ENCODE measurements around the gene RHBDD2.
"Not testable (repeated sequence)": the region's sequence is repeated elsewhere in the genome, so short reads cannot be mapped to it uniquely, and the experiment has no call there.

The RHBDD2 gene

DNA sequence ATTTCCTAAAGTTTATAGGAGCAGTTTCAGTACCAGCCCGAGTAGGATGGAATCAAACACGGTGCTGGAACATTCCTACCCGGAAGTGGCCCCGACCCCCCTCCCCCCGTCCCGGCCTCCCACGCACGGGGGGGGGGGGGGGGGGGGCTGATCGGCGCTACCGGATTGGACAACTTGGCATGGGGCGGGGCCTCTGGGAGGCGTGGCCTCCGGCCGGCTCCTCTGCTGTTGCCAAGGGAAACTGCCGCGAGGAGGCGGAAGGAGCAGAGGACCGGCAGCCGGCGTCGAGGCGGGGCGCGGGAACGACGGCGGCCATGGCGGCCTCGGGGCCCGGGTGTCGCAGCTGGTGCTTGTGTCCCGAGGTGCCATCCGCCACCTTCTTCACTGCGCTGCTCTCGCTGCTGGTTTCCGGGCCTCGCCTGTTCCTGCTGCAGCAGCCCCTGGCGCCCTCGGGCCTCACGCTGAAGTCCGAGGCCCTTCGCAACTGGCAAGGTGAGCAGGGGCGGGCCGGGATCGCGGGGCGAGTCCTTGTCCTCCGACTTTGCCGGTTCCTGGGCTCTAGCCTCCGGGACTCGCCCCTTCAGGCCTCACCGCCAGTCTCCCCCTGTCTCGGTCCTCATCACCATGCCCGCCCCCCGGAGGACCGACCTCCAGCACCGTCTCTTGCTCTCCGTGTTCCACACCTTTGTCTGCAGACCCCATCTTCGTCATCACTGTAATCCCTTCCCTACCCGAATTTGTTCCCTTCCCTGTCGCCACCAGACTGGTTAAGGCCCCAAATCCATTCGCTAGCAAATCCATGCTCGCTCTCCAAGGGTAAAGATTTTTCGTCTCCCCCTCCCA, at the start of gene RHBDD2:
Gene RHBDD2 (plus strand): TSS at position 266 of the 843 bp plus-strand sequence. CDS start 49 bp downstream, at position 315.
- peak; percentile 99 for DNase-seq (ENCODE audit: extremely low spot score, insufficient read length, low read depth)

DNA sequence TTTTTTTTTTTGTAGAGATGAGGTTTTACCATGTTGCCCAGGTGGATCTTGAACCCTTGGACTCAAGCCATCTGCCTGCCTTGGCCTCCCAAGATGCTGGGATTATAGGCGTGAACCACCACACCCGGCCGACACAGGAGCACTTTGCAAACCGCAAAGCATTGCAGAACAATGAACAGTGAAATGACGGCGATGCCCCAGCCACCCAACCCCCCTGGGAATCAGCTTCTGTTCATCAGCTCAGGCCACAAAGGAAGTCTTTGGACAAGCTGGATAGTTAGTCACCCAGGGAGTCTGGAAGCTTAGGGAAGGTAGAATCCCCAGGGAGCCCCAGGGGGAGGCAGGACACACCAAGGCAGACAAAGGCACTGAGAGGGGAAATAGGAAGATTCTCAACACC, 49.2 kb upstream of the RHBDD2 start:
- DNase-seq (ENCODE audit: extremely low spot score, insufficient read length, low read depth); FAIRE-seq: not testable (repeated sequence)

More for the DNA sequence above, at the start of gene RHBDD2:
- peak; percentile 90 for FAIRE-seq

DNA sequence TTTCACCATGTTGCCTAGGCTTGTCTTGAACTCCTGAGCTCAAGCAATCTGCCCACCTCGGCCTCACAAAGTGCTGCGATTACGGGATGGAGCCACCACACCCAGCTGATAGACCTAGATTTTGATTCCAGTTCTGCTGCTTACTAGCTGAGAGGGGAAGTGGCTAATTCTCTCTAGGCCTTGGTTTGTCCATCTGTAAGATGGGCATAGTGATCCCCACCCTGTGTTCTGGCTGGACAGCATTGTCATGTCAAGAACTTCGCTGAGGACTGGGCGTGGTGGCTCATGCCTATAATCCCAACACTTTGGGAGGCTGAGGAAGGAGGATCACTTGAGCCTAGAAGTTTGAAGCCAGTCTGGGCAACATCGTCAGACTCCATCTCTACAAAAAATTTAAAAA, 47.9 kb upstream of the RHBDD2 start:
- DNase-seq (ENCODE audit: extremely low spot score, insufficient read length, low read depth) = no peak
- no peak for FAIRE-seq

DNA sequence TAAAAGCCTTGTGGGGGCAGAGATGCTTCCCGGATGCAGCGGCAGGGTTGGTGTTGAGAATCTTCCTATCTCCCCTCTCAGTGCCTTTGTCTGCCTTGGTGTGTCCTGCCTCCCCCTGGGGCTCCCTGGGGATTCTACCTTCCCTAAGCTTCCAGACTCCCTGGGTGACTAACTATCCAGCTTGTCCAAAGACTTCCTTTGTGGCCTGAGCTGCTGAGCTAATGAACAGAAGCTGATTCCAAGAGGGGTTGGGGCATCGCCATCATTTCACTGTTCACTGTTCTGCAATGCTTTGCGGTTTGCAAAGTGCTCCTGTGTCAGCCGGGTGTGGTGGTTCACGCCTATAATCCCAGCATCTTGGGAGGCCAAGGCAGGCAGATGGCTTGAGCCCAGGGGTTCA, 45.2 kb upstream of the RHBDD2 start:
- not testable (repeated sequence) for DNase-seq (ENCODE audit: extremely low spot score, insufficient read length, low read depth); FAIRE-seq

DNA sequence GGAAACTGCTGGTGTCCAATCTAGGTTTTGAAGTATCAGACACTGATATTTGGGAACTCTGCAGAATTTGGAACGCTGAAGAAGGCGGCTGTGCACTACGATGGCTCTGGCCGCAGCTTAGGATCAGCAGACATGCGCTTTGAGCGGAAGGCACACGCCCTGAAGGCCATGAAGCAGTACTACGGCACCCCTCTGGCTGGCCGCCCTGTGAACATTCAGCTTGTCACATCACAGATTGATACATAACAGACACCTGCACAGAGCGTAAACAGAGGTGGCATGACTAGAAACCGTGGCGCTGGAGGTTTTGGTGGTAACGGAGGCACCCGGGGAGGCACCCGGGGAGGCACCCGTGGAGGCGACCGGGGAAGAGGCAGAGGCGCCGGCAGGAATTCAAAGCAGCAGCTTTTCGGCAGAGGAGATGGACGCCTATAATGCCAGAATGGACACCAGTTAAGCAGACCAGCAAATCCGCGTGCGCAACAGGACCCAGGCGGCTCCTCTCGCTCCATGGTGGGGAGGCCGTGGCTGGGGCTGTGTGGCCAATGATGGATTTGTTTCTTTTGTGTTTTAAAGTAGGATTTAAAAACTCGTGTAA, 43.0 kb upstream of the RHBDD2 start:
- no peak for FAIRE-seq
- no peak for DNase-seq (ENCODE audit: extremely low spot score, insufficient read length, low read depth)

DNA sequence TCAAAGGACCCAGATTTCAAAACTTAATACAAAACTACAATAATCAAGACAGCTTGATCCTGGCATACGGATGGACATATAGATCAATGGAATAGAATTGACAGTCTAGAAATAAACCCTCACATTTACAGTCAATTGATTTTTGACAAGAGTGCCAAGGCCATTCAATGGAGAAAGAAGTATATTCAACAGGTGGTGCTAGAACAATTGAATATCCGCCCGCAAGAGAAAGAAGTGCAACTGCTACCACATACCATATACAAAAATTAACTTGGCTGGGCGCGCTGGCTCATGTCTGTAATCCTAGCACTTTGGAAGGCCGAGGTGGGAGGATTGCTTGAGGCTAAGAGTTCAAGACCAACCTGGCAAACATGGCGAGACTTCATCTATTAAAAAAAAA, 42.0 kb upstream of the RHBDD2 start:
- DNase-seq (ENCODE audit: extremely low spot score, insufficient read length, low read depth) (no peak), FAIRE-seq (no peak)

DNA sequence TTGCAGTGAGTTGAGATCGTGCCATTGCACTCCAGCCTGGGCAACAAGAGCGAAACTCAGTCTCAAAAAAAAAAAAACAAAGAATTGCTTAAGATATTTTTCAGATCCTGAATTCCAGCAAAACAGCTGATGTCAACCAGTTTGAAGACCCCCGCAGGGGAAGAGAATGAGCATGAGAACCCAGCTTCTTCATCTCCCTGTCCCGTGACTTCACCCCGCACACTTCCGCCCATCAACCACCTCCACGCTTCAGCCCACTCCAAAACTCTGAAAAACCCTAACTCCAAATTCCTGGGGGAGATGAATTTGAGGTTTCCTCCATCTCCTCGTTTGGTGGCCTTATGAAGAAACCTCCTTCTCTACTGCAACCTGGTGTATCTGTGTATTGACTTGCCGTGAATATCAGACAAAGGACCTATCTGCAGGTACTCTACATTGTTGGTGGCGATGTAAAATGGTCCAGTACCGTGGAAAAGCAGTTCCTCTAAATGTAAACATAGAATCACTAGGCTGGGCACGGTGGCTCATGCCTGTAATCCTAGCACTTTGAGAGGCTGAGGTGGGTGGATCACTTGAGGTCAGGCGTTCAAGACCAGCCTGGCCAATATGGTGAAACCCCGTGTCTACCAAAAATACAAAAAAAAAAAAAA, 40.4 kb upstream of the RHBDD2 start:
- FAIRE-seq; DNase-seq (ENCODE audit: extremely low spot score, insufficient read length, low read depth): not testable (repeated sequence)

DNA sequence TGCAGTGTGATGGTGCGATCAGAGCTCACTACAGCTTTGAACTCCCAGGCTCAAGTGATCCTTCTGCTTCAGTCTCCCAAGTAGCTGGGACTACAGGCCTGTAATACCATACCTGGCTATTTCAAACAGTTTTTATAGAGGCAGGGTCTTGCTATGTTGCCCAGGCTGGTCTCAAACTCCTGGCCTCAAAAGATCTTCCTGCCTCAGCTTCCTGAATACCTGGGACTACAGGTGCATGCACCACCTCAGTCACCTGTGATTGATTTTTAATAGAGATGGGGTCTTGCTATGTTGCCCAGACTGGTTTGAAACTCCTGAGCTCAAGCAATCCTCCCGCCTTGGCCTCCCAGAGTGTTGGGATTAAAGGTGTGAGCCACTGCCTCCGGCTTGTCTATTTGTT, 38.8 kb upstream of the RHBDD2 start:
- DNase-seq (ENCODE audit: extremely low spot score, insufficient read length, low read depth) (no peak), FAIRE-seq (no peak)

DNA sequence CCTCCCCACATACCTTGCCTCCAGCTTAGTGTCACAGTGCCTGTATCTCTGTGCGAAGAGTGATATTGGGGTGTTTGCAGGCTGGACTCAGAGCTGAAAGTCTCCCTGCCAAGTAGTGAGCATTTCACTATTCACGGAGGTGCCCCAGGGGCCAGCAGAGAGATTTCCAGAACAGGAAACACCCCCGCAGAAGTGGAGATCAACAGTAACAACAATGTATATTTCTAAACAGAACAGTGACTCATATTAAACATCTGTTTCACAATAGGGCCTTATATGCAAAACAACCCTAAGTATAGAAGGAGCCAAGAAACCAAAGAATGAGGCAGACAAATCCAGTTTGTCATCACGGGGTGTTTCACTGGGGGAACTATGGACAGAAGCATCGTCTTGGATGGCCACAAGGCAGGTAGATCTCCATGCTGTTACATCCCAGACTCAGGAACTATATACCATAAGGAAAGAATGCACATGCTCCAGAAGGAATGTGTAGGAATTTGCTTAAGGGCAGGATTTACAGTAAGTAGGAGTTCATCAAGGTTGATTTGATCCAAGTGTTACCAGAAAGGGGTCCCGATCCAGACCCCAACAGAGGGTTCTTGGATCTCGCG, 35.9 kb upstream of the RHBDD2 start:
- FAIRE-seq = peak; percentile 26
- no peak for DNase-seq (ENCODE audit: extremely low spot score, insufficient read length, low read depth)

DNA sequence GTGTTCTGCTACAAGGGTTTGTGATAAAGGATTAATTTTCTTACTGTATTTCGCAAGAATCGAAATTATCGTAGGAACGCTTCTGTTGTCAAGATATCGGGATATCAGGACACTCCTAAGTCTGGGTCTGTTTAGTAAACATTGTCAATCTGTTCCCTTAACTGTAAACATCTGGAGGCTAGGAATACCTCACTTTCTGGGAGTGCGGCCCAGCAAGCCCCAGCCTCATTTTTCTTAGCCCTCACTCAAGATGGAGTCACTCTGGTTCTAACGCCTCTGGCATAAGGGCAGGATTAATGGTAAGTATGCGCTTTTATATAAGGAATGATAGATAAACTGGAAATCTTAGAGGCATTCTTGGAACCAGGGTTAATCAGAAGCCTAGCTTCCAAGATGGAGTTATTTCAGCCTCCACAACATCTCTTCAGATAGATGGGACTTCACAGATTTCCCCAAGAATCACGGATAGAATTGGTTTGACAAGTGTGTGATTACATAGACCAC, 35.2 kb upstream of the RHBDD2 start:
- DNase-seq (ENCODE audit: extremely low spot score, insufficient read length, low read depth) (no peak), FAIRE-seq (no peak)

DNA sequence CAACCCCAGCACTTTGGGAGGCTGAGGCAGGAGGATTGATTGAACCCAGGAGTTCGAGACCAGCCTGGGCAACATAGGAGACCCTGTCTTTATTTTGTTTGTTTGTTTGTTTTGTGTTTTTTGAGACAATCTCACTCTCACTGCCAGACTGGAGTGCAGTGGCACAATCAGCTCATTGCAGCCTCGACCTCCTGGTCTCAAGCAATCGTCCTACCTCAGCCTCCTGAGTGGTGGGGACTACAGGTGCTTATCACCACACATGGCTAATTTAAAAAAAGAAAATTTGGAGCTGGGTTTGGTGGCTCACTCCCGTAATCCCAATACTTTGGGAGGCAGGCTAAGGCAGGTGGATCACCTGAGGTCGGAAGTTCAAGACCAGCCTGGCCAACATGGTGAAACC, 34.7 kb upstream of the RHBDD2 start:
- DNase-seq (ENCODE audit: extremely low spot score, insufficient read length, low read depth) (no peak), FAIRE-seq (no peak)

DNA sequence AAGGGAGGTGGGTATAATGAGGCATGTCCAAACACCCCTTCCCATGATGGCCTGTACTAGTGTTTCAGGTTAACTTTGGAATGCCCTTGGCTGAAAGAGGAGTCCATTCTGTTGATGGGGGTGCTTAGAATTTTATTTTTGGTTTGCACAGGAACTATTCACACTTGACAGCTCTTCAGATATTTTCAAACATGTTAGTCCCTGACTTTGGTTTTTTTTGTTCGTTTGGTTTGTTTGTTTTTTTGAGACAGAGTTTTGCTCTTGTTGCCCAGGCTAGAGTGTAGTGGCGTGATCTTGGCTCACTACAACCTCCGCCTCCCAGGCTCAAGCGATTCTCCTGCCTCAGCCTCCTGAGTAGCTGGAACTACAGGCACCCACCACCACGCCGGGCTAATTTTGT, 33.7 kb upstream of the RHBDD2 start:
- DNase-seq (ENCODE audit: extremely low spot score, insufficient read length, low read depth); FAIRE-seq: not testable (repeated sequence)

DNA sequence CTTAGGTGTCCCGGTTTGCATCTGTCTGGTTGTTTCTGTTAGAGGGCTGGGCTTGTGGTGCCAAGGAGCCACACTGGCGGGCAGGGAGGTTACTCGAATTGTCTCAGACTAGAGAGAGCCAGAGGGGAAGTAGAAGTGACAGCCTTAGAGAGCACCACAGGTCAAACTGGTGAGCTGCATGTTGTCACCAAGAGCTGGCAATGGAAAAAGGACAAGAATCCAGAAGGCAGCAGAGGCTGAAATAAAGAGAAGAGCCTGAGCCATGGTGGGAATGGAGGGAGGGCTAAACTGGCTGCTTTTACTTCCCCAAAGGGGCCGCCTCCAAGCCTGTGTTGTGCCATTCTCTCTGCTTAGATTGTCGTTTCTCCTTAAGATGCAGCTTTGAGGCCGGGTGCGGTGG, 31.1 kb upstream of the RHBDD2 start:
- DNase-seq (ENCODE audit: extremely low spot score, insufficient read length, low read depth) = no peak
- no peak for FAIRE-seq

DNA sequence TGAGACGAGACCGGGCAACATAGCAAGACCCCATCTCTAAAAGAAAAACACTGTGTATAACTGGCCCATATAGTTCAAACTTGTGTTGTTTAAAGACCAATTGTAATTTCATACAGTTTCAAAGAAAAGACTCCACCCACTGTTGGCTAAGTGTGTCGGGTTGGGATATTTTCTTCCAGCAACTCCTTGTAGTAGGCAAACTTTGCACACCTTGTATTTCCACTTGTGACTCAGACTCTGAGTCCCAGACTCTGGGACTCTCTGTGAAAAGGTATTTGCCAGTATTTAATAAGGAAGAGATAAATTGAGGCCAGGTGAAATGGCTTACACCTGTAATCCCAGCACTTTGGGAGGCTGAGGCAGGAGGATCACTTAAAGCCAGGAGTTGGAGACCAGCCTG, 29.3 kb upstream of the RHBDD2 start:
- no peak for DNase-seq (ENCODE audit: extremely low spot score, insufficient read length, low read depth)
- no peak for FAIRE-seq

DNA sequence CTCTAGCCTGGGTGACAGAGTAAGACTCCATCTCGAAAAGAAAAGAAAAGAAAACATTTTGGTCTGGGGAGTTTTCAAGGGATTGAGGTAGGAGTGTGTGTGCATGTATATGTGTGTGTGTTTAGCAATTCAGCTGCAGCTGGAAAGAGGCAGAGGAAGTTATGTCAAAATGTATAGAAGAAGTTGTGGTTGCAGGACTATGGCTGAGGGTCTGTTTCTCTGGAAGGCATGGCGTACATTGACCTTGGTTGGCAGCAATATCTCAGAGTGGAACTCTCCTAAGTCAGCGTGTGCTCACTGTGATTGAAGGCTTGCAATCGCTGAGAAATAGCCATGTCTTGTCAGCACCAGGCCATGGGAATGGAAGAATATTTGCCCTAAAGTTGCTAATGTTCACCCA, 28.6 kb upstream of the RHBDD2 start:
- no peak for FAIRE-seq
- no peak for DNase-seq (ENCODE audit: extremely low spot score, insufficient read length, low read depth)

DNA sequence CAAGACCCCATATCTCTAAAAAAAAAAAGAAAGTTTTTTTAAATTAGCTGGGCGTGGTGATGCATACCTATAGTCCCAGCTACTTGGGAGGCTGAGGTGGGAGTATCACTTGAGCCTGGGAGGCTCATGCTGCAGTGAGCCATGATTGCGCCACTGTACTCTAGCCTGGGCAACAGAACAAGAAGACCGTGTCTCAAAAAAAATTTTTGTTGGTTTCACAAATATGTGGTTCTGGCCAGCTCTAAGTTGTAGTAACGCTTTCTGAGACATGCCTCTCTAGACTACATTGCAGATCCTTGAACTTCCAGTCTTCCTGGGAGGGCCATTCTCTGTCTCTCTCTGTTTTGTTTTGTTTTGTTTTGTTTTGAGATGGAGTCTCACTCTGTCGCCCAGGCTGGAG, 24.6 kb upstream of the RHBDD2 start:
- FAIRE-seq = no peak
- DNase-seq (ENCODE audit: extremely low spot score, insufficient read length, low read depth) = no peak

DNA sequence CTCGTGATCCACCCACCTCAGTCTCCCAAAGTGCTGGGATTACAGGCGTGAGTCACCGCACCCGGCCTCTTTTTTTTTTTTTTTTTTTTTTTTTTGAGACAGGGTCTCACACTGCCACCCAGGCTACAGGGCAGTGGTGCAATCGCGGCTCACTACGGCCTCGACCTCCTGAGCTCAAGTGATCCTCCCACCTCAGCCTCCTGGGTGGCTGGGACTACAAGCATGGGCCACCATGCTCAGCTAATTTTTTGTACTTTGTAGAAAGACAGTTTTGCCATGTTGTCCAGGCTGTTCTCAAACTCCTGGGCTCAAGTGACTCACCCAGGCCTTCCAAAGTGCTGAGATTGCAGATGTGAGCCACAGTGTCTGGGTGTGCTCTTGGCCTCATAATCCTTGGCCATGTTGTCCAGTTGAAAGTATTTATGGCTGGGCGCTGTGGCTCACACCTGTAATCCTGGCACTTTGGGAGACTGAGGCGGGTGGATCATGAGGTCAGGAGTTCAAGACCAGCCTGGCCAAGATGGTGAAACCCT, 24.0 kb upstream of the RHBDD2 start:
- FAIRE-seq; DNase-seq (ENCODE audit: extremely low spot score, insufficient read length, low read depth): not testable (repeated sequence)

DNA sequence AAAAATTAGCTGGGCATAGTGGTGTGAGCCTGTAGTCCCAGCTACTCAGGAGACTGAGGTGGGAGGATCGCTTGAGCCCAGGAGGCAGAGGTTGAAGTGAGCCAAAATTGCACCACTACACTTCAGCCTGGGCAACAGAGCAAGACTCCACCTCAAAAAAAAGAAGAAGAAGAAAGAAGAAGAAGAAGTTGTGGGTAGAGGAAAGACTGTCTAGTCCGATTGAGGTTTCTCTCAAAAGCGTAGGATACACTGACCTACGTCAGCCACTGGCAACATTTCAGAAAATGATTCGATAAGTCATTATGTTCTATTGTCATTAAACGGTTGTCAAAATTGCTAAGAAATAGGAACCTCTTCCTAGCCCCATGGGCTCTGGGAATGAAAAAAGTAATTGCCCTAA, 22.3 kb upstream of the RHBDD2 start:
- FAIRE-seq = no peak

DNA sequence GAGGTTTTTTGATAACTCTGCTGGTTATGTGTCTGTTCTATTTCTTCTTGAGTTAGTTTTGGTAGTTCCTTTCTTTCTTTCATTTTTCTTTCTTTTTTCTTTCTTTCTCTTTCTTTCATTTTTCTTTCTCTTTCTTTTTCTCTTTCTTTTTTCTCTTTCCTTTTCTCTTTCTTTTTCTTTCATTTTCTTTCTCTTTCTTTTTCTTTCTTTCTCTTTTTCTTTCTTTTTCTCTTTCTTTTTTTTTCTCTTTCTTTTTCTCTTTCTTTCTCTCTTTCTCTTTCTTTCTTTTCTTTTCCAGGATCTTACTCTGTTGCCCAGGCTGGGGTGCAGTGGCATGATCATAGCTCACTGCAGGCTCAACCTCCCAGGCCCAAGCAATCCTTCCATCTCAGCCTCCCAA, 20.4 kb upstream of the RHBDD2 start:
- no peak for FAIRE-seq
- DNase-seq (ENCODE audit: extremely low spot score, insufficient read length, low read depth) = no peak

More for the DNA sequence above, 22.3 kb upstream of the RHBDD2 start:
- no peak for DNase-seq (ENCODE audit: extremely low spot score, insufficient read length, low read depth)

DNA sequence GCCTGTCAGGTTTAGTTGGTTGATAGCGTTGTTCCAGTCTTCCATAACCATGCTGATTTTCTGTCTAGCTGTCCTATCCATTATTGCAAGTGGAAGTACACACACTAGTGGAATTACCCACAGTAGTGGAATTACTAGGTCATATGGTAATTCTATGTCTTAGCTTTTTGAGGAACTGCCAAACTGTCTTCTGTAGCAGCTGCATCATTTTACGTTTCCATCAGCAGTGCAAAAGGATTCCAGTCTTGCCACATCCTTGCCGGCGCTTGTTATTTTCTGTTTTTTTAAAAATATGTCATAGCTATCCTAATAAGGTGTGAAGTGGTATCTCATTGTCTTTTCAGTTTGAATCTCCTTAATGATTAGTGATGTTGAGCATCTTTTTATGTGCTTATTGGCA, 17.2 kb upstream of the RHBDD2 start:
- DNase-seq (ENCODE audit: extremely low spot score, insufficient read length, low read depth) = no peak

More for the DNA sequence above, 17.2 kb upstream of the RHBDD2 start:
- no peak for FAIRE-seq
